ENCODE data around the gene LRP1B.

The LRP1B gene

DNA sequence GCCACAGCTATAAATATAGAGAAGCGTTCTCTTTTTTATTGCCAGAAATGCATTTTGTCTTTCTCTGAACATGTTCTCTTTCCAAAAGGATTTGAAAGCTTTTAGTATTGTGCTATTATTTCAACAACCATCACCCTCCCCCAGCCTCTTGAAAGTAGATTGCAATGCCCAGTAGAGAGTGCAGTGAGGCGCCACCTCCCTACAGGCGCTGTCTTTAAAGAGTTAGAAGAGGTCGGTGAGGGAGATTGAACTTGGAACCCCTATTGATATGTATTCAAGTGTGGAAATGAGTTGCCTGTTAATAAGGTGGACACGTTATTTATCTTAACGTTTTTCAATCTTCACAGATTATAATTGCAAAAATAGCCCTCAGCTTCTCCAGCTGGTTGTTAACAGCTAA is 360.3 kb downstream of the LRP1B start:
- H3K9ac ChIP-seq (ENCODE audit: low read depth in 1 of 2, low read length in 2 of 2) = no peak overlapping the region
- no peaks in the 10 kb centered on the region for H3K4me1 ChIP-seq (ENCODE audit: control insufficient read depth in 2 of 2, insufficient read depth in 2 of 2, low read length in 2 of 2)
- no peak overlapping the region for H3K4me3 ChIP-seq (ENCODE audit: low read length in 2 of 2)
- H3K36me3 ChIP-seq (ENCODE audit: control insufficient read depth in 2 of 2, insufficient read depth in 2 of 2, low read length in 2 of 2) = no peaks in the 10 kb centered on the region
- H3K27me3 ChIP-seq (ENCODE audit: control insufficient read depth in 2 of 2, insufficient read depth in 2 of 2, low read length in 2 of 2) = no peaks in the 10 kb centered on the region
- no peaks in the 10 kb centered on the region for H3K9me3 ChIP-seq (ENCODE audit: control insufficient read depth in 2 of 2, low read length in 2 of 2)
- no peak overlapping the region for H3K27ac ChIP-seq (ENCODE audit: low read depth in 2 of 2, low read length in 2 of 2)

DNA sequence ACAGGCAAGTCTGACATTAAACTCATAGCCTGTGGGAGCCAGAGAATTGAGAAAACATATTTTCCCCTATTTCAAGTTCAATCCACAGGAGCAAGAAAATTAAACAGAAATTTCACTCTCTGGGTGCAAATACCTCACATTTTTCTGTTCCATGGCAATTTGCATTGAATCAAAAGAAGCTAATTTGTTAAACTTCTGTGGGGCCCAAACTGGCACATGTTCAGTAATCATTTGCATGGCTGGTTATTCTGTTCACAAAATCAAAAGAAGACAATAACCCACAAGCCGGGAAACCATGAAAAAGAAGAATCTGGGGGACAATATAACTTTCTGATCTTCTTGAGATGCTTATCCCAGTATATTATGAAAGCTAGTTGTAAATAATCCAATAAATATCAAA is 363.1 kb downstream of the LRP1B start:
- H3K36me3 ChIP-seq (ENCODE audit: control insufficient read depth in 2 of 2, insufficient read depth in 2 of 2, low read length in 2 of 2) = no peaks in the 10 kb centered on the region
- no peaks in the 10 kb centered on the region for H3K27me3 ChIP-seq (ENCODE audit: control insufficient read depth in 2 of 2, insufficient read depth in 2 of 2, low read length in 2 of 2)
- no peak overlapping the region for H3K9ac ChIP-seq (ENCODE audit: low read depth in 1 of 2, low read length in 2 of 2)
- no peaks in the 10 kb centered on the region for H3K4me1 ChIP-seq (ENCODE audit: control insufficient read depth in 2 of 2, insufficient read depth in 2 of 2, low read length in 2 of 2)
- no peak overlapping the region for H3K27ac ChIP-seq (ENCODE audit: low read depth in 2 of 2, low read length in 2 of 2)
- H3K9me3 ChIP-seq (ENCODE audit: control insufficient read depth in 2 of 2, low read length in 2 of 2) = no peaks in the 10 kb centered on the region
- no peak overlapping the region for H3K4me3 ChIP-seq (ENCODE audit: low read length in 2 of 2)

DNA sequence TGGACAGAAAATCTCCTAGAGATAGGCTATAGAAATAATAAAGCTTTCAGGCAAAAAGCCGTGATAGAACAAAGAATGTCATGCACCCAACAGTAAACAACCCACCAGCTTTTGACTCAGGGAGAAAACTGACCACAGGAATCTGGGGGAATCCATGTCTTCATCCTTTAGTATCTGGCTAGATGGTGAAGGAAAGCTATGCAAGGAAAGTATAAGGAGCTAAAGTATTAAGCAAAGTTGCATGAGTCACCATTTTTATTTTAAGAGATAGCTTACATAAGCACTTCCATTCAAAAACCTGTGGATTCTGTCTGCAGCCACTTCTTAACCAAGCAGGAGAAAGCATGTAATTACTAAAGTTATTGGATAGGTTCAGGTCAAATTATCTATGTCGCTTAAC is 363.8 kb downstream of the LRP1B start:
- no peaks in the 10 kb centered on the region for H3K27me3 ChIP-seq (ENCODE audit: control insufficient read depth in 2 of 2, insufficient read depth in 2 of 2, low read length in 2 of 2)
- no peaks in the 10 kb centered on the region for H3K36me3 ChIP-seq (ENCODE audit: control insufficient read depth in 2 of 2, insufficient read depth in 2 of 2, low read length in 2 of 2)
- no peaks in the 10 kb centered on the region for H3K9me3 ChIP-seq (ENCODE audit: control insufficient read depth in 2 of 2, low read length in 2 of 2)
- no peaks in the 10 kb centered on the region for H3K4me1 ChIP-seq (ENCODE audit: control insufficient read depth in 2 of 2, insufficient read depth in 2 of 2, low read length in 2 of 2)
- H3K4me3 ChIP-seq (ENCODE audit: low read length in 2 of 2) = no peak overlapping the region
- no peak overlapping the region for H3K27ac ChIP-seq (ENCODE audit: low read depth in 2 of 2, low read length in 2 of 2)
- H3K9ac ChIP-seq (ENCODE audit: low read depth in 1 of 2, low read length in 2 of 2) = no peak overlapping the region

GRCh38 chr2:141766225-141766624 is 364.6 kb downstream of the LRP1B start:
- no peaks in the 10 kb centered on the region for H3K36me3 ChIP-seq (ENCODE audit: control insufficient read depth in 2 of 2, insufficient read depth in 2 of 2, low read length in 2 of 2)
- no peaks in the 10 kb centered on the region for H3K9me3 ChIP-seq (ENCODE audit: control insufficient read depth in 2 of 2, low read length in 2 of 2)
- no peaks in the 10 kb centered on the region for H3K4me1 ChIP-seq (ENCODE audit: control insufficient read depth in 2 of 2, insufficient read depth in 2 of 2, low read length in 2 of 2)
- H3K9ac ChIP-seq (ENCODE audit: low read depth in 1 of 2, low read length in 2 of 2) = no peak overlapping the region
- H3K27me3 ChIP-seq (ENCODE audit: control insufficient read depth in 2 of 2, insufficient read depth in 2 of 2, low read length in 2 of 2) = no peaks in the 10 kb centered on the region
- no peak overlapping the region for H3K27ac ChIP-seq (ENCODE audit: low read depth in 2 of 2, low read length in 2 of 2)
- no peak overlapping the region for H3K4me3 ChIP-seq (ENCODE audit: low read length in 2 of 2)

GRCh38 chr2:141748616-141749015 is 382.2 kb downstream of the LRP1B start:
- no peak overlapping the region for H3K27ac ChIP-seq (ENCODE audit: low read depth in 2 of 2, low read length in 2 of 2)
- no peaks in the 10 kb centered on the region for H3K4me1 ChIP-seq (ENCODE audit: control insufficient read depth in 2 of 2, insufficient read depth in 2 of 2, low read length in 2 of 2)
- no peak overlapping the region for H3K9ac ChIP-seq (ENCODE audit: low read depth in 1 of 2, low read length in 2 of 2)
- no peaks in the 10 kb centered on the region for H3K27me3 ChIP-seq (ENCODE audit: control insufficient read depth in 2 of 2, insufficient read depth in 2 of 2, low read length in 2 of 2)
- no peaks in the 10 kb centered on the region for H3K9me3 ChIP-seq (ENCODE audit: control insufficient read depth in 2 of 2, low read length in 2 of 2)
- no peak overlapping the region for H3K4me3 ChIP-seq (ENCODE audit: low read length in 2 of 2)
- no peaks in the 10 kb centered on the region for H3K36me3 ChIP-seq (ENCODE audit: control insufficient read depth in 2 of 2, insufficient read depth in 2 of 2, low read length in 2 of 2)

DNA sequence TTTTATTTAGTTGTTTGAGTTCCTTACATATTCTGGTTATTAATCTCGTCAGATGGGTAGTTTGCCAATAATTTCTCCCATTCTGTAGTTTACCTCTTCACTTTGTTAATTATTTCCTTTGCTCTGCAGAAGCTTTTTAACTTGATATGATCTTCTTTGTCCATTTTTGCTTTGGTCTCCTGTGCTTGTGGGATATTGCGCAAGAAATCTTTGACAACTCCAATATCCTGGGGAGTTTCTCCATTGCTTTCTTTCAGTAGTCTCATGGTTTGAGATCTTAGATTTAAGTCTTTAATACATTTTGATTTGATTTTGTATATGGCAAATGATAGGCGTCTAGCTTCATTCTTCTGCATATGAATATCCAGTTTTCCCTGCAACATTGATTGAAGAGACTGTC is 389.2 kb downstream of the LRP1B start:
- Histone ChIP-seq H3K4me1 (ENCODE audit: control insufficient read depth in 2 of 2, insufficient read depth in 2 of 2, low read length in 2 of 2) (no peaks in the 10 kb centered on the region), H3K9ac (ENCODE audit: low read depth in 1 of 2, low read length in 2 of 2) (no peak overlapping the region), H3K27ac (ENCODE audit: low read depth in 2 of 2, low read length in 2 of 2) (no peak overlapping the region), H3K9me3 (ENCODE audit: control insufficient read depth in 2 of 2, low read length in 2 of 2) (no peaks in the 10 kb centered on the region), H3K27me3 (ENCODE audit: control insufficient read depth in 2 of 2, insufficient read depth in 2 of 2, low read length in 2 of 2) (no peaks in the 10 kb centered on the region), H3K4me3 (ENCODE audit: low read length in 2 of 2) (no peak overlapping the region), H3K36me3 (ENCODE audit: control insufficient read depth in 2 of 2, insufficient read depth in 2 of 2, low read length in 2 of 2) (no peaks in the 10 kb centered on the region)

DNA sequence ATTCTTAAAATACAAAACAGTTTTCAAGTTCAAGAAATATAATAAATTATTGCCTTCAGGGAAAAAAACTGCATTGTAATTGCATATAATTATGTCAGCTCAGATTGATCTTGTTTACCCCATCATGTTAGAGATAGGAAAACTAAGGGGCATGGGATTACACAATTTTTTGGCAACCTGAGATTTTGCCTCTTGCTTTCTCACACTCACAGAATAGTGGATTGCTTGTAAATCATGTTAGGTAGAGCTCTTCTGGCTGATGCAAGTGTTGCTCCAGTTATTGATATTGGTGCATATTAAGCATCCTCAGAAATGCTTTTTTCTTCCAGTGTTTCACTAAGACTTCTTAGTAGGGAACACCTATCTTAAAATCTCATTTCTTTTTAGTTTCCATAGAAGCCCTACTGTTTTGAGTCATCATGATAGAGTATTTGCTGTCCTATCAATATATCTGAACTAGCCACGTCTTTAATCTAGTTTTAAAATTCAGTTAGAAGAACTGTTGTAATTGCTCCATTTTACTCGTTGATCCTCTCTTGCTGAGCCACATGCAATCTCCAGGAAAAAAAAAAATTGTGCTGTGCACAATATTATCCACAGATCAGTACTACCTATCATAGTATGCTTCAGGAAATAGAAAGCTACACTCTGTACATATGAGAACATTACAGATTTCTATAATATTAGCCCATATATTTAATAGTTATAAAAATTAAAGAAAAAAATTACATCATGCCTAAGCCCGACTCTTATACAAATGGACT is 393.1 kb downstream of the LRP1B start:
- Histone ChIP-seq H3K27me3 (ENCODE audit: control insufficient read depth in 2 of 2, insufficient read depth in 2 of 2, low read length in 2 of 2) (no peaks in the 10 kb centered on the region), H3K4me3 (ENCODE audit: low read length in 2 of 2) (no peak overlapping the region), H3K9ac (ENCODE audit: low read depth in 1 of 2, low read length in 2 of 2) (no peak overlapping the region), H3K9me3 (ENCODE audit: control insufficient read depth in 2 of 2, low read length in 2 of 2) (no peaks in the 10 kb centered on the region), H3K4me1 (ENCODE audit: control insufficient read depth in 2 of 2, insufficient read depth in 2 of 2, low read length in 2 of 2) (no peaks in the 10 kb centered on the region), H3K27ac (ENCODE audit: low read depth in 2 of 2, low read length in 2 of 2) (no peak overlapping the region), H3K36me3 (ENCODE audit: control insufficient read depth in 2 of 2, insufficient read depth in 2 of 2, low read length in 2 of 2) (no peaks in the 10 kb centered on the region)

GRCh38 chr2:141736466-141736865 is 394.4 kb downstream of the LRP1B start:
- no peaks in the 10 kb centered on the region for H3K4me1 ChIP-seq (ENCODE audit: control insufficient read depth in 2 of 2, insufficient read depth in 2 of 2, low read length in 2 of 2)
- no peaks in the 10 kb centered on the region for H3K27me3 ChIP-seq (ENCODE audit: control insufficient read depth in 2 of 2, insufficient read depth in 2 of 2, low read length in 2 of 2)
- no peak overlapping the region for H3K4me3 ChIP-seq (ENCODE audit: low read length in 2 of 2)

DNA sequence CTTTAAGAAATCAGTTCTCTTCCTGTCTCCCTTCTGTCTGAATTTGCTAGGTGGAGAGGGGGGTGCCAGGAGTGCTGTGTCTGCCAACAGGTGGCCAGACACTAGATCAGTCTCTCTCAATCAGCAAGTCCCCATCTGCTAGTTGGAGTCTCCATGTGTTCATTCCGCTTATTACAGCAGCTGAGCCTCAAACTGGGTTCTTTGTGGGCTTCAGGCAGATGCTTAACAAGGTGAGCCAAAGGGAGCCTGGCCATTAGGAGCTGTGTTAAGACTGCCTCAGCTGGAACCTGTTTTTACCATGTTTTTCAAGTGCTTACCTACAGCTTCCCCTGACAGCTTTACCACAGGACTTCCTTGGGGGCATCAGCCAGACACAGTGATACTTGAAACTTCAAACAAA is 401.9 kb downstream of the LRP1B start:
- no peak overlapping the region for H3K27ac ChIP-seq (ENCODE audit: low read depth in 2 of 2, low read length in 2 of 2)
- no peaks in the 10 kb centered on the region for H3K4me1 ChIP-seq (ENCODE audit: control insufficient read depth in 2 of 2, insufficient read depth in 2 of 2, low read length in 2 of 2)
- no peak overlapping the region for H3K9ac ChIP-seq (ENCODE audit: low read depth in 1 of 2, low read length in 2 of 2)
- no peak overlapping the region for H3K4me3 ChIP-seq (ENCODE audit: low read length in 2 of 2)
- H3K36me3 ChIP-seq (ENCODE audit: control insufficient read depth in 2 of 2, insufficient read depth in 2 of 2, low read length in 2 of 2) = no peaks in the 10 kb centered on the region
- H3K9me3 ChIP-seq (ENCODE audit: control insufficient read depth in 2 of 2, low read length in 2 of 2) = no peaks in the 10 kb centered on the region
- no peaks in the 10 kb centered on the region for H3K27me3 ChIP-seq (ENCODE audit: control insufficient read depth in 2 of 2, insufficient read depth in 2 of 2, low read length in 2 of 2)

More at GRCh38 chr2:141736466-141736865, 394.4 kb downstream of the LRP1B start:
- Histone ChIP-seq H3K9ac (ENCODE audit: low read depth in 1 of 2, low read length in 2 of 2) (no peak overlapping the region), H3K9me3 (ENCODE audit: control insufficient read depth in 2 of 2, low read length in 2 of 2) (no peaks in the 10 kb centered on the region), H3K36me3 (ENCODE audit: control insufficient read depth in 2 of 2, insufficient read depth in 2 of 2, low read length in 2 of 2) (no peaks in the 10 kb centered on the region), H3K27ac (ENCODE audit: low read depth in 2 of 2, low read length in 2 of 2) (no peak overlapping the region)

- H3K4me1 ChIP-seq (ENCODE audit: control insufficient read depth in 2 of 2, insufficient read depth in 2 of 2, low read length in 2 of 2) = no peaks in the 10 kb centered on the region
- H3K4me3 ChIP-seq (ENCODE audit: low read length in 2 of 2) = no peak overlapping the region
- H3K27ac ChIP-seq (ENCODE audit: low read depth in 2 of 2, low read length in 2 of 2) = no peak overlapping the region
- no peak overlapping the region for H3K9ac ChIP-seq (ENCODE audit: low read depth in 1 of 2, low read length in 2 of 2)
- no peaks in the 10 kb centered on the region for H3K27me3 ChIP-seq (ENCODE audit: control insufficient read depth in 2 of 2, insufficient read depth in 2 of 2, low read length in 2 of 2)
- no peaks in the 10 kb centered on the region for H3K36me3 ChIP-seq (ENCODE audit: control insufficient read depth in 2 of 2, insufficient read depth in 2 of 2, low read length in 2 of 2)
- no peaks in the 10 kb centered on the region for H3K9me3 ChIP-seq (ENCODE audit: control insufficient read depth in 2 of 2, low read length in 2 of 2)
Measured at GRCh38 chr2:141728142-141728541, 402.7 kb downstream of the LRP1B start.

All from mucosa of rectum (tissue), 2 donors.